CD4-positive, alpha-beta memory T cell (primary cell): ENCODE data around the gene PROKR2. TPM values are rescaled to one million over a fixed set of nuclear protein-coding genes. Genes with fewer than 3 reads are reported as not detected.

Experiments
- CTCF ChIA-PET: fragments of 350-600 bp; sonication (Branson Sonifier 250); formaldehyde crosslinking; loops from one replicate; lab custom pipeline; 2021; ENCODE audit warnings: inconsistent platforms; ENCODE audit not compliant: partially characterized antibody; lab: Charles Lee
- POLR2A ChIA-PET: fragments of 350-600 bp; sonication (Branson Sonifier 250); formaldehyde crosslinking; loops from one replicate; lab custom pipeline; 2021; ENCODE audit not compliant: partially characterized antibody; lab: Charles Lee
- DNase-seq, 5 donors: peaks; one replicate each; pipeline versions ENCODE4 v3.0.0 to v3.0.0-alpha.2; 2020 to 2022; ENCODE audit warnings: mixed read lengths in 1 of 5
- H3K27ac ChIP-seq: one replicate; pipeline ENCODE4 v1.7.0; 2013; ENCODE audit warnings: low read depth, low read length
- H3K27me3 ChIP-seq: 2 replicates; pipeline ENCODE4 v1.7.0; 2013; ENCODE audit warnings: mild to moderate bottlenecking, low read length, moderate library complexity; ENCODE audit not compliant: insufficient read depth
- H3K36me3 ChIP-seq: 2 replicates; pipeline ENCODE4 v1.7.0; 2013; ENCODE audit warnings: mild to moderate bottlenecking, low read length, moderate library complexity; ENCODE audit not compliant: insufficient read depth
- H3K4me1 ChIP-seq: 2 replicates; pipeline ENCODE4 v1.7.0; 2013; ENCODE audit warnings: mild to moderate bottlenecking, low read length, moderate library complexity; ENCODE audit not compliant: insufficient read depth
- H3K4me3 ChIP-seq, 2 donors: one replicate each; pipeline ENCODE4 v1.7.0; 2013; ENCODE audit warnings: low read length in 2 of 2, mild to moderate bottlenecking in 1 of 2
- H3K9me3 ChIP-seq, 2 donors: one replicate each; pipeline ENCODE4 v1.7.0; 2013; ENCODE audit warnings: low read length in 2 of 2, control low read depth in 1 of 2; ENCODE audit not compliant: control insufficient read depth in 1 of 2
- H3K27ac Mint-ChIP-seq, 7 donors: one replicate each; pipeline ENCODE4 v1.8.0; 2020 to 2021; ENCODE audit warnings: mixed read lengths in 7 of 7, mild to moderate bottlenecking in 6 of 7, inconsistent platforms in 3 of 7, moderate library complexity in 3 of 7
- H3K27me3 Mint-ChIP-seq, 2 donors: one replicate each; pipeline ENCODE4 v1.8.0; 2020 to 2021; ENCODE audit warnings: mixed read lengths in 2 of 2
- H3K36me3 Mint-ChIP-seq, 2 donors: one replicate each; pipeline ENCODE4 v1.8.0; 2020 to 2021; ENCODE audit warnings: mixed read lengths in 2 of 2, inconsistent platforms in 1 of 2, mild to moderate bottlenecking in 1 of 2
- H3K4me1 Mint-ChIP-seq, 4 donors: one replicate each; pipeline ENCODE4 v1.8.0; 2020 to 2021; ENCODE audit warnings: mixed read lengths in 4 of 4, mild to moderate bottlenecking in 1 of 4
- H3K4me3 Mint-ChIP-seq, 8 donors: one replicate each; pipeline ENCODE4 v1.8.0; 2020 to 2021; ENCODE audit warnings: mixed read lengths in 8 of 8, mild to moderate bottlenecking in 7 of 8, moderate library complexity in 6 of 8, inconsistent platforms in 3 of 8
- H3K9me3 Mint-ChIP-seq, 8 donors: one replicate each; pipeline ENCODE4 v1.8.0; 2020 to 2021; ENCODE audit warnings: mixed read lengths in 8 of 8, mild to moderate bottlenecking in 5 of 8, inconsistent platforms in 3 of 8, moderate library complexity in 1 of 8
- intact Hi-C: fragments of 100-400 bp; cut with micrococcal nuclease; formaldehyde crosslinking; loops from one replicate; pipeline ENCODE4 v1.15.1; 2023
- polyA plus RNA-seq, 2 donors: library from polyadenylated mRNA; unstranded; fragments of 300-500 nt; fragmentation: Illumina TruSeq; gene quantifications; one replicate each; pipeline ENCODE4 v1.2.3, GENCODE V29; 2021
- total RNA-seq, 2 experiments: library from RNA; stranded (reverse); gene quantifications; one replicate each; pipeline ENCODE4 v1.2.3, GENCODE V29; 2021

PROKR2 gene
- total and polyA plus RNA-seq, 4 experiments from 2014 or later, result not detected

- Mint-ChIP-seq H3K27ac (no peak overlapping the region), H3K9me3 (peaks cover 0 to 17% (median 9%) of the 10 kb centered on the region in 8 donors), H3K36me3 (no peaks in the 10 kb centered on the region), H3K27me3 (peaks cover 3 to 9% of the 10 kb centered on the region in 2 donors), H3K4me1 (no peaks in the 10 kb centered on the region), H3K4me3 (no peak overlapping the region)
- Histone ChIP-seq H3K36me3 (no peaks in the 10 kb centered on the region), H3K4me1 (no peaks in the 10 kb centered on the region), H3K27ac (no peak overlapping the region), H3K4me3 (no peak overlapping the region), H3K9me3 (no peaks in the 10 kb centered on the region), H3K27me3 (no peaks in the 10 kb centered on the region)
- intact Hi-C loops, result no loop called here
- ChIA-PET POLR2A (no interaction called here), CTCF (no interaction called here)
- no peak for DNase-seq
Measured at GRCh38 chr20:5354901-5355300, 38.1 kb upstream of the PROKR2 start.

GRCh38 chr20:5353624-5354496, 37.1 kb upstream of the PROKR2 start:
- CTCF ChIA-PET, result no interaction called here
- Histone ChIP-seq H3K36me3 (no peaks in the 10 kb centered on the region), H3K9me3 (no peaks in the 10 kb centered on the region), H3K4me1 (no peaks in the 10 kb centered on the region), H3K27me3 (no peaks in the 10 kb centered on the region), H3K27ac (no peak overlapping the region), H3K4me3 (no peak overlapping the region)
- Mint-ChIP-seq H3K4me1 (no peaks in the 10 kb centered on the region), H3K27ac (no peak overlapping the region), H3K9me3 (peaks cover 0 to 8% (median 4%) of the 10 kb centered on the region in 8 donors), H3K27me3 (peaks cover 3 to 9% of the 10 kb centered on the region in 2 donors), H3K36me3 (no peaks in the 10 kb centered on the region), H3K4me3 (no peak overlapping the region)
- no peak for DNase-seq
- intact Hi-C loops, result no loop called here
- POLR2A ChIA-PET, result no interaction called here

- ChIA-PET CTCF (no interaction called here), POLR2A (no interaction called here)
- no peak for DNase-seq
- H3K36me3 Mint-ChIP-seq, result no peaks in the 10 kb centered on the region
- Histone ChIP-seq H3K36me3 (no peaks in the 10 kb centered on the region), H3K4me1 (no peaks in the 10 kb centered on the region), H3K9me3 (no peaks in the 10 kb centered on the region), H3K4me3 (no peak overlapping the region), H3K27me3 (no peaks in the 10 kb centered on the region), H3K27ac (no peak overlapping the region)
- no peaks in the 10 kb centered on the region for H3K4me1 Mint-ChIP-seq
- no peak overlapping the region for H3K4me3 Mint-ChIP-seq
- peaks cover 0 to 4% (median 0%) of the 10 kb centered on the region in 8 donors for H3K9me3 Mint-ChIP-seq
- H3K27ac Mint-ChIP-seq, result no peak overlapping the region
- intact Hi-C loops, result no loop called here
- H3K27me3 Mint-ChIP-seq, result peaks cover 3 to 7% of the 10 kb centered on the region in 2 donors
Measured at GRCh38 chr20:5349448-5349847, 32.7 kb upstream of the PROKR2 start.

GRCh38 chr20:5342021-5342420, 25.3 kb upstream of the PROKR2 start:
- Histone ChIP-seq H3K4me3 (no peak overlapping the region), H3K36me3 (no peaks in the 10 kb centered on the region), H3K27ac (no peak overlapping the region), H3K4me1 (no peaks in the 10 kb centered on the region), H3K27me3 (no peaks in the 10 kb centered on the region), H3K9me3 (no peaks in the 10 kb centered on the region)
- Mint-ChIP-seq H3K36me3 (no peaks in the 10 kb centered on the region), H3K4me1 (no peaks in the 10 kb centered on the region), H3K27ac (no peak overlapping the region), H3K4me3 (no peak overlapping the region), H3K9me3 (peaks cover 0 to 13% (median 6%) of the 10 kb centered on the region in 8 donors), H3K27me3 (peaks cover 10 to 19% of the 10 kb centered on the region in 2 donors)
- DNase-seq, result no peak
- ChIA-PET CTCF (no interaction called here), POLR2A (no interaction called here)
- intact Hi-C loops, result no loop called here

DNA sequence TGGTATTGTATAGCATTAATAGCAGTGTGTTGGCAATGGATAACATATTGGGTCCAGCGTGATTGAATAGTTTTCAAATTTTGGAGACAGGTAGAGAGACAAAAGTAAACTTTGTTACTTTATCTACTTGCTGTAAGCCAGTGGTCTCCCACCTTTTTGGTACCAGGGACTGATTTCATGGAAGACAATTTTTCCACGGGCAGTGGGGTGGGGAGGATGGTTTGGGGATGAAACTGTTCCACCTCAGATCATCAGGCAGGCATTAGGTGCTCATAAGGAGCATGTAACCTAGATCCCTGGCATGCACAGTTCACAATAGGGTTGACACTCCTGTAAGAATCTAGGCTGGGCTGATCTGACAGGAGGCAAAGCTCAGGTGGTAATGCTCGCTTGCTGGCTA, 14.6 kb upstream of the PROKR2 start:
- CTCF ChIA-PET, result no interaction called here
- no peak overlapping the region for H3K4me3 ChIP-seq
- no peaks in the 10 kb centered on the region for H3K36me3 ChIP-seq
- intact Hi-C loops, result no loop called here
- no peaks in the 10 kb centered on the region for H3K9me3 ChIP-seq
- no peaks in the 10 kb centered on the region for H3K4me1 Mint-ChIP-seq
- POLR2A ChIA-PET, result no interaction called here
- no peak for DNase-seq
- H3K27me3 ChIP-seq, result peaks cover 2% of the 10 kb centered on the region
- no peak overlapping the region for H3K27ac Mint-ChIP-seq
- H3K9me3 Mint-ChIP-seq, result peaks cover 0 to 8% (median 0%) of the 10 kb centered on the region in 8 donors
- peaks cover 17 to 43% of the 10 kb centered on the region in 2 donors for H3K27me3 Mint-ChIP-seq
- H3K4me1 ChIP-seq, result no peaks in the 10 kb centered on the region
- H3K27ac ChIP-seq, result no peak overlapping the region
- H3K4me3 Mint-ChIP-seq, result no peak overlapping the region
- H3K36me3 Mint-ChIP-seq, result no peaks in the 10 kb centered on the region

DNA sequence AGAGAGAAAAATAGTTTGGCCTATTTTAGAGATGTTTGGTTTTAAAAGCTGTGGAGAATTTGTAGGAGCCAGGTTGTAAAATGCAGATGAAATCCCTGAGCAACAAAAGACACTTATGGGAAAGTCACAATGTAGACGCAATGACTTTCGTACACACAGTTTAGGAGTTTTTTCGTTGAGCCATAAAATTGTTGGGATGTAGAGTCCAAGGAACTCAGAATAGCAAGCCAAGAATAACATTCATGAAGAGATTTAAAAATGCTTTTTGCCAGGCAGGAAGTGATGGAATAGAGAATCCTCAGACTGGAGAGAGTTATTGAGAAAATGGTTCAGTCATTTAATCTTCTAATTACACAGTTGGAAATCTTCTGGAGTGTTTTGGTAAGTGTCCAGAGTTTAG, 11.5 kb upstream of the PROKR2 start:
- intact Hi-C loops, result no loop called here
- H3K9me3 Mint-ChIP-seq, result no peaks in the 10 kb centered on the region
- no peak overlapping the region for H3K27ac Mint-ChIP-seq

DNA sequence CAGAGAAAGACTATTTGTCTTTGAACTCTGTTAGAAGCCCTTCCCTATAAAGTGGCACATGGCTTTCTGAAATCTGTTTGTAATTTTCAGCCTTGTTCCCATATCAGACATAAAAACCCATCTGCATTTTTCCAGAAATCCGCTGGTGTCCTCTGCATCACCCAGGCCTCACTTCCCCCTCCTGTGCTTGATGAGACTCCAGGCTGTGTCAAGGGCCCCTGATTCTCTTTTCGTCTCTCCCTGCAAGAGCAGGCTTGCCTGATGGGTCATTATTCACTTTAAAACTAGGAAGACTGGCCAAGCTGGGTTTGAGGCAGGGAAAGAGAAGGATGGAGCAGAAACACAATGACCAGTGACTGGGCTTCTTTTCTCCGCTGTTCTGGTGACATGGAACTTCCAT, 10.6 kb upstream of the PROKR2 start:
- Histone ChIP-seq H3K9me3 (no peaks in the 10 kb centered on the region), H3K27ac (no peak overlapping the region), H3K36me3 (no peaks in the 10 kb centered on the region), H3K4me1 (no peaks in the 10 kb centered on the region), H3K27me3 (no peaks in the 10 kb centered on the region), H3K4me3 (no peak overlapping the region)
- Mint-ChIP-seq H3K36me3 (no peaks in the 10 kb centered on the region), H3K4me1 (no peaks in the 10 kb centered on the region), H3K27me3 (peaks cover 20 to 32% of the 10 kb centered on the region in 2 donors), H3K4me3 (no peak overlapping the region), H3K9me3 (no peaks in the 10 kb centered on the region), H3K27ac (no peak overlapping the region)
- DNase-seq, result no peak
- ChIA-PET CTCF (no interaction called here), POLR2A (no interaction called here)
- intact Hi-C loops, result no loop called here

More for the DNA sequence above, 11.5 kb upstream of the PROKR2 start:
- no peak for DNase-seq
- Histone ChIP-seq H3K27me3 (no peaks in the 10 kb centered on the region), H3K27ac (no peak overlapping the region), H3K9me3 (no peaks in the 10 kb centered on the region), H3K4me1 (no peaks in the 10 kb centered on the region), H3K36me3 (no peaks in the 10 kb centered on the region), H3K4me3 (no peak overlapping the region)
- no peaks in the 10 kb centered on the region for H3K4me1 Mint-ChIP-seq
- H3K27me3 Mint-ChIP-seq, result peaks cover 19 to 37% of the 10 kb centered on the region in 2 donors
- H3K4me3 Mint-ChIP-seq, result no peak overlapping the region
- no peaks in the 10 kb centered on the region for H3K36me3 Mint-ChIP-seq
- POLR2A ChIA-PET, result no interaction called here
- CTCF ChIA-PET, result no interaction called here
